GM23338 (cell line): ENCODE results near the gene SESN3. TPM values are rescaled to one million over a fixed set of nuclear protein-coding genes. Genes with fewer than 3 reads are reported as not detected.

Source experiments
- ATAC-seq: fragments of 200-7000 bp; cut with Tn5 transposase; 3 replicates; pipeline ENCODE4 v1.9.1; 2020
- DNase-seq: peaks from one replicate; pipeline ENCODE4 v3.0.0-alpha.2; 2015; ENCODE audit warnings: low spot score
- H2AFZ ChIP-seq: fragments of 200-600 bp; sonication (generic); 2 replicates; pipeline ENCODE4 v1.8.0; 2016; ENCODE audit warnings: antibody characterized with exemption, mild to moderate bottlenecking, moderate library complexity
- H3F3A ChIP-seq: fragments of 200-600 bp; sonication (generic); replicated peaks from 2 replicates; pipeline ENCODE4 v1.8.0; 2017; ENCODE audit warnings: antibody characterized with exemption, mixed run types, low read depth
- H3K27ac ChIP-seq: fragments of 200-600 bp; sonication (generic); 2 replicates; pipeline ENCODE4 v1.6.1; 2016; ENCODE audit warnings: low read depth
- H3K27me3 ChIP-seq: fragments of 200-600 bp; sonication (generic); 2 replicates; pipeline ENCODE4 v1.8.0; 2016; ENCODE audit warnings: mild to moderate bottlenecking, mixed run types, moderate library complexity; ENCODE audit not compliant: insufficient read depth
- H3K36me3 ChIP-seq: fragments of 200-600 bp; sonication (generic); 2 replicates; pipeline ENCODE4 v1.8.0; 2016; ENCODE audit warnings: mild to moderate bottlenecking; ENCODE audit not compliant: insufficient read depth
- H3K4me1 ChIP-seq: fragments of 200-600 bp; sonication (generic); 2 replicates; pipeline ENCODE4 v1.8.0; 2016; ENCODE audit warnings: mild to moderate bottlenecking, moderate library complexity; ENCODE audit not compliant: insufficient read depth
- H3K4me2 ChIP-seq: fragments of 200-600 bp; sonication (generic); 2 replicates; pipeline ENCODE4 v1.7.1; 2017; ENCODE audit warnings: mixed run types
- H3K4me3 ChIP-seq: fragments of 200-600 bp; sonication (generic); 2 replicates; pipeline ENCODE4 v1.6.1; 2016; ENCODE audit warnings: mixed run types
- H3K79me2 ChIP-seq: fragments of 200-600 bp; sonication (generic); replicated peaks from 2 replicates; pipeline ENCODE4 v1.8.0; 2017; ENCODE audit warnings: mild to moderate bottlenecking; ENCODE audit not compliant: insufficient read depth
- H3K9me2 ChIP-seq: fragments of 200-600 bp; sonication (generic); 2 replicates; pipeline ENCODE4 v1.8.0; 2017; ENCODE audit not compliant: insufficient read depth
- H4K20me1 ChIP-seq: fragments of 200-600 bp; sonication (generic); replicated peaks from 2 replicates; pipeline ENCODE4 v1.8.0; 2017; ENCODE audit warnings: mild to moderate bottlenecking; ENCODE audit not compliant: insufficient read depth
- H3K27ac Mint-ChIP-seq: 2 replicates; pipeline ENCODE4 v1.8.0; 2020; ENCODE audit warnings: inconsistent platforms, mild to moderate bottlenecking, moderate library complexity, mixed read lengths
- H3K27me3 Mint-ChIP-seq: 3 replicates; pipeline ENCODE4 v1.8.0; 2022; ENCODE audit warnings: low read depth, mild to moderate bottlenecking, moderate library complexity, mixed read lengths, inconsistent platforms; ENCODE audit not compliant: insufficient read depth, poor library complexity
- H3K36me3 Mint-ChIP-seq: 3 replicates; pipeline ENCODE4 v1.8.0; 2021; ENCODE audit warnings: low read depth, mild to moderate bottlenecking, inconsistent platforms, moderate library complexity, mixed read lengths
- H3K4me1 Mint-ChIP-seq: 3 replicates; pipeline ENCODE4 v1.8.0; 2020; ENCODE audit warnings: mild to moderate bottlenecking, inconsistent platforms, mixed read lengths
- H3K4me3 Mint-ChIP-seq: 3 replicates; pipeline ENCODE4 v1.8.0; 2021; ENCODE audit warnings: moderate library complexity, mild to moderate bottlenecking, inconsistent platforms, mixed read lengths
- H3K9me3 Mint-ChIP-seq: 3 replicates; pipeline ENCODE4 v1.8.0; 2020; ENCODE audit warnings: moderate library complexity, mild to moderate bottlenecking, inconsistent platforms, mixed read lengths
- CREB1 ChIP-seq: fragments of 250-450 bp; sonication (Bioruptor Pico); IDR thresholded peaks from 2 replicates; pipeline ENCODE4 v1.5.0; 2020; ENCODE audit warnings: low read depth, mild to moderate bottlenecking, moderate library complexity
- CTCF ChIP-seq, 2 experiments: fragments of 200-600 bp in 1 of 2; sonication (generic) in 1 of 2; conservative IDR thresholded peaks; 2 replicates each; pipeline versions ENCODE4 v1.5.1 to v1.6.1; 2016 to 2017; ENCODE audit warnings: antibody characterized with exemption in 2 of 2, low read depth in 2 of 2, mild to moderate bottlenecking in 2 of 2, moderate library complexity in 1 of 2
- ETS1 ChIP-seq: IDR thresholded peaks from 2 replicates; pipeline ENCODE4 v1.6.1; 2016; ENCODE audit warnings: antibody characterized with exemption
- EZH2 ChIP-seq: fragments of 200-600 bp; sonication (generic); IDR thresholded peaks from one replicate; pipeline ENCODE4 v1.8.0; 2017; ENCODE audit warnings: antibody characterized with exemption, mild to moderate bottlenecking, low read depth; ENCODE audit not compliant: unreplicated experiment
- JUNB ChIP-seq: IDR thresholded peaks from one replicate; pipeline ENCODE4 v1.6.1; 2016; ENCODE audit warnings: antibody characterized with exemption; ENCODE audit not compliant: unreplicated experiment
- NANOG ChIP-seq: IDR thresholded peaks from 2 replicates; pipeline ENCODE4 v1.6.1; 2016; ENCODE audit warnings: antibody characterized with exemption, borderline replicate concordance
- POLR2AphosphoS5 ChIP-seq: IDR thresholded peaks from 2 replicates; pipeline ENCODE4 v1.6.1; 2016; ENCODE audit warnings: antibody characterized with exemption, low read depth
- REST ChIP-seq: IDR thresholded peaks from one replicate; pipeline ENCODE4 v1.6.1; 2018; ENCODE audit warnings: antibody characterized with exemption; ENCODE audit not compliant: unreplicated experiment
- STAT1 ChIP-seq: IDR thresholded peaks from one replicate; pipeline ENCODE4 v1.6.1; 2016; ENCODE audit warnings: antibody characterized with exemption; ENCODE audit not compliant: unreplicated experiment
- ZNF114 ChIP-seq: fragments of 250-450 bp; sonication (Bioruptor Pico); IDR thresholded peaks from 2 replicates; pipeline ENCODE4 v1.5.0; 2020; ENCODE audit warnings: mild to moderate bottlenecking, moderate library complexity
- ZNF331 ChIP-seq: fragments of 250-450 bp; sonication (Bioruptor Pico); IDR thresholded peaks from 2 replicates; pipeline ENCODE4 v1.5.0; 2020; ENCODE audit warnings: low read depth, mild to moderate bottlenecking, moderate library complexity
- ZNF462 ChIP-seq: fragments of 250-450 bp; sonication (Bioruptor Pico); IDR thresholded peaks from 2 replicates; pipeline ENCODE4 v1.5.0; 2020; ENCODE audit warnings: mild to moderate bottlenecking, moderate library complexity
- polyA plus RNA-seq: library from polyadenylated mRNA; unstranded; fragments of >200 nt; fragmentation: Nextera tagmentation; extraction: Ambion mirVana; gene quantifications from 2 replicates; pipeline ENCODE4 v1.2.1, GENCODE V29; 2016
- total RNA-seq: library from RNA; depleted of rRNA; stranded (reverse); fragments of >200 nt; shearing (Covaris generic); gene quantifications from 2 replicates; pipeline ENCODE4 v1.2.3, GENCODE V29; 2014

The SESN3 gene
- total and polyA plus RNA-seq, 2 experiments from 2014 or later, result 5.5 to 30.5 TPM

- Histone ChIP-seq H3K27ac (no peak overlapping the region), H3K9me2 (no peaks in the 10 kb centered on the region), H2AFZ (no peak overlapping the region), H3K36me3 (no peaks in the 10 kb centered on the region), H4K20me1 (0 out of 2 replicates have a peak, but pooled peaks cover 2% of the 10 kb centered on the region), H3F3A (no peaks in the 10 kb centered on the region), H3K4me3 (no peak overlapping the region), H3K27me3 (no peaks in the 10 kb centered on the region), H3K4me2 (no peak overlapping the region), H3K4me1 (no peaks in the 10 kb centered on the region), H3K79me2 (no peaks in the 10 kb centered on the region)
- ATAC-seq (no peak), DNase-seq (no peak)
- Mint-ChIP-seq H3K27me3 (peaks cover 2% of the 10 kb centered on the region), H3K4me1 (no peaks in the 10 kb centered on the region), H3K9me3 (no peaks in the 10 kb centered on the region), H3K4me3 (no peak overlapping the region), H3K27ac (no peak overlapping the region), H3K36me3 (no peaks in the 10 kb centered on the region)
- no peak for TF ChIP-seq ZNF462
- no peak for TF ChIP-seq ZNF114 (CRISPR knock-in tag)
- TF ChIP-seq CREB1 (CRISPR knock-in tag), result no peak
- no peak for TF ChIP-seq CTCF (conservative IDR thresholded peaks at IDR 0.05; ENCODE audit: low read depth in 2 of 2)
- no peak for TF ChIP-seq REST
- TF ChIP-seq EZH2, result no peak
- no peak for TF ChIP-seq JUNB
- no peak for TF ChIP-seq ZNF331 (CRISPR knock-in tag)
- TF ChIP-seq POLR2AphosphoS5, result no peak
- TF ChIP-seq NANOG, result no peak
- no peak for TF ChIP-seq STAT1
- no peak for TF ChIP-seq ETS1
These were observed 98.0 kb downstream of the SESN3 start for GRCh38 chr11:95132956-95133355.
